T-cell (primary cell): ENCODE measurements around the gene FGF2. TPM values are rescaled to one million over a fixed set of nuclear protein-coding genes. Genes with fewer than 3 reads are reported as not detected.

Experiments
- ATAC-seq, 4 experiments: fragments of 200-7000 bp in 3 of 4; fragments of 150-1000 bp in 1 of 4; cut with Tn5 transposase; replicated peaks in 1 of 4; 1 replicate in 3 of 4; 2 replicates in 1 of 4; pipeline ENCODE4 v1.10.0; 2021; ENCODE audit warnings: moderate library complexity in 3 of 4, mild to moderate bottlenecking in 2 of 4, moderate number of reproducible peaks in 1 of 4
- CTCF ChIA-PET, 2 donors: fragments of 300-600 bp; sonication (Branson Sonifier 250); formaldehyde crosslinking; loops; one replicate each; lab custom pipeline; 2022; ENCODE audit warnings: antibody characterized with exemption in 2 of 2; lab: Charles Lee
- POLR2A ChIA-PET, 2 donors: fragments of 300-600 bp; sonication (Branson Sonifier 250); formaldehyde crosslinking; loops; one replicate each; lab custom pipeline; 2022; ENCODE audit warnings: antibody characterized with exemption in 2 of 2; lab: Charles Lee
- DNase-seq, 35 experiments: peaks; one replicate each; pipeline versions ENCODE4 v3.0.0 to v3.0.0-alpha.2; 2013 to 2023
- H3K27ac ChIP-seq: one replicate; pipeline ENCODE4 v1.5.1; 2013; ENCODE audit warnings: low read length
- H3K27me3 ChIP-seq, 2 experiments: replicated peaks in 1 of 2; 1 replicate in 1 of 2; 2 replicates in 1 of 2; pipeline versions ENCODE4 v1.6.1 to v1.7.0; 2013; ENCODE audit warnings: low read length in 1 of 2, mixed read lengths in 1 of 2; ENCODE audit not compliant: control insufficient read depth in 2 of 2, insufficient read depth in 2 of 2; ENCODE audit errors: extremely low read depth in 1 of 2
- H3K36me3 ChIP-seq, 2 donors: 1 replicate in 1 of 2; 2 replicates in 1 of 2; pipeline versions ENCODE4 v1.6.1 to v1.7.0; 2013; ENCODE audit warnings: low read length in 1 of 2; ENCODE audit not compliant: control insufficient read depth in 2 of 2, insufficient read depth in 1 of 2; ENCODE audit errors: extremely low read depth in 1 of 2
- H3K4me1 ChIP-seq, 2 experiments: 1 replicate in 1 of 2; 2 replicates in 1 of 2; pipeline versions ENCODE4 v1.6.1 to v1.7.0; 2013; ENCODE audit warnings: low read length in 2 of 2, mixed read lengths in 1 of 2; ENCODE audit not compliant: insufficient read depth in 2 of 2, control insufficient read depth in 1 of 2; ENCODE audit errors: extremely low read depth in 1 of 2
- H3K4me3 ChIP-seq, 2 donors: 1 replicate in 1 of 2; 2 replicates in 1 of 2; pipeline versions ENCODE4 v1.5.1 to v1.7.0; 2013; ENCODE audit warnings: mild to moderate bottlenecking in 2 of 2, low read length in 1 of 2, moderate library complexity in 1 of 2; ENCODE audit not compliant: control insufficient read depth in 1 of 2; ENCODE audit errors: extremely low read depth in 1 of 2
- H3K9me3 ChIP-seq: 2 replicates; pipeline ENCODE4 v1.7.0; 2013
- H3K27ac Mint-ChIP-seq, 2 donors: one replicate each; pipeline ENCODE4 v1.8.0; 2020 to 2021; ENCODE audit warnings: mild to moderate bottlenecking in 2 of 2, mixed read lengths in 2 of 2
- H3K27me3 Mint-ChIP-seq, 2 donors: one replicate each; pipeline ENCODE4 v1.8.0; 2021 to 2022; ENCODE audit warnings: mixed read lengths in 2 of 2
- H3K36me3 Mint-ChIP-seq: one replicate; pipeline ENCODE4 v1.8.0; 2021; ENCODE audit warnings: mixed read lengths
- H3K4me1 Mint-ChIP-seq, 3 donors: one replicate each; pipeline ENCODE4 v1.8.0; 2020 to 2022; ENCODE audit warnings: mixed read lengths in 3 of 3, mild to moderate bottlenecking in 1 of 3
- H3K4me3 Mint-ChIP-seq, 3 donors: one replicate each; pipeline ENCODE4 v1.8.0; 2020 to 2022; ENCODE audit warnings: mild to moderate bottlenecking in 3 of 3, mixed read lengths in 3 of 3, moderate library complexity in 3 of 3
- H3K9me3 Mint-ChIP-seq, 3 donors: one replicate each; pipeline ENCODE4 v1.8.0; 2020 to 2022; ENCODE audit warnings: mixed read lengths in 3 of 3
- WGBS: methylation state at CpG from one replicate; pipeline ENCODE4 v1.1.5; 2013; ENCODE audit warnings: missing lambda C conversion rate; ENCODE audit not compliant: insufficient coverage; 5-methylcytosine and 5-hydroxymethylcytosine counted together
- total RNA-seq, 35 experiments: library from RNA in 6 of 35; stranded (reverse) in 6 of 35; fragments of 120-200 nt in 1 of 35; gene quantifications; one replicate each; pipeline versions ENCODE4 v1.2.1 to v1.2.4 and lab custom pipeline; 2013 to 2026

Gene FGF2
- total RNA-seq, 5 donors from 2014 or later (not counting 1 experiment from before 2014, with no cell fraction given), result 0.13 to 0.23 (median 0.20) TPM; not detected in 2

DNA sequence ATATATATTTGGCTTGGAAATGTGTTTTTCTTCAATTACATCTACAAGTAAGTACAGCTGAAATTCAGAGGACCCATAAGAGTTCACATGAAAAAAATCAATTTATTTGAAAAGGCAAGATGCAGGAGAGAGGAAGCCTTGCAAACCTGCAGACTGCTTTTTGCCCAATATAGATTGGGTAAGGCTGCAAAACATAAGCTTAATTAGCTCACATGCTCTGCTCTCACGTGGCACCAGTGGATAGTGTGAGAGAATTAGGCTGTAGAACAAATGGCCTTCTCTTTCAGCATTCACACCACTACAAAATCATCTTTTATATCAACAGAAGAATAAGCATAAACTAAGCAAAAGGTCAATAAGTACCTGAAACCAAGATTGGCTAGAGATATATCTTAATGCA is 69.6 kb downstream of the FGF2 start:
- ATAC-seq, result no peak
- Histone ChIP-seq H3K4me3 (no peak overlapping the region), H3K27me3 (no peaks in the 10 kb centered on the region), H3K4me1 (no peaks in the 10 kb centered on the region), H3K9me3 (no peaks in the 10 kb centered on the region), H3K36me3 (no peaks in the 10 kb centered on the region), H3K27ac (no peak overlapping the region)
- no peaks in the 10 kb centered on the region for H3K9me3 Mint-ChIP-seq
- no CpG with 5 or more reads among the region's 1 CpG for WGBS
- POLR2A ChIA-PET, result no interaction called here
- H3K4me1 Mint-ChIP-seq, result no peaks in the 10 kb centered on the region
- H3K27ac Mint-ChIP-seq, result no peak overlapping the region
- CTCF ChIA-PET, result interaction anchor here in 1 of 2 donors (0.7 kb wide), 1 partner anchor 115 kb away, joined by 3 read pairs; no protein-coding TSS in a partner anchor
- H3K36me3 Mint-ChIP-seq, result peaks cover 14% of the 10 kb centered on the region
- DNase-seq, result no peak
- H3K4me3 Mint-ChIP-seq, result no peak overlapping the region
- no peaks in the 10 kb centered on the region for H3K27me3 Mint-ChIP-seq

DNA sequence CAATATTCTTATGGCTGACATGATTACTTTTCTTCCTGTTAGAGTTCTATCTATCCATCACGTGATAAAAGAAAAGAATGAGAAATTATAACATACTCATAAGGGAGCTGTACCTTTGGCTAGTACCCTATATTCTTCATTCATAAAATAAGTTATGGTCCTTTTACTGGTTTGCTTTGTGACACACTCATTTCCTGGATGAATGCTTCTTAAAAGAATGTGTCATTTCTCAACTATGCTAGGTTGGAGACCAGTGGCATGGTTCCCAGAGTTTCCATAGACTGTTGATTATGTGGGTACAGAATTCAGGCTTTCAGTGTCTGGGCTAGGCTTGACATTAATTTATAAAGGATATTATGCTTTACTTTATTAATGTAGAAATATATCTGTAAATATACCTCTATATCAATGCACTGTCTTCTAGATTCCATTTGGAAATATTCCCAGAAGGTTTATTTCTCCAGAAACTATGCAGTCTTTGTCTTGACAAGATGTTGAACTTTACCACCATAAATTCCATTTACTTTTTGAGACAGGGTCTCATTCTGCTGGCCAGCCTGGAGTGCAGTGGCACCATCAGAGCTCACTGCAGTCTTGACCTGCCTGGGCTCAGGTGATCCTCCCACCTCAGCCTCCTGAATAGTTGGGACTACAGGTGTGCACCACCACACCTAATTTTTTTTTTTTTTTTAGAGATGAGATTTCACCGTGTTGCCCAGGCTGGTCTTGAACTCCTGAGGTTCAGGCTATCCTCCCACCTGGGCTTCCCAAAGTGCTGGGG is 71.9 kb downstream of the FGF2 start:
- ChIA-PET CTCF (interaction anchor here in 1 of 2 donors (1.2 kb wide), 1 partner anchor 16 kb away, joined by 3 read pairs; no protein-coding TSS in a partner anchor), POLR2A (no interaction called here)
- Mint-ChIP-seq H3K9me3 (no peaks in the 10 kb centered on the region), H3K27me3 (no peaks in the 10 kb centered on the region), H3K36me3 (peaks cover 5% of the 10 kb centered on the region), H3K27ac (no peak overlapping the region), H3K4me3 (no peak overlapping the region), H3K4me1 (no peaks in the 10 kb centered on the region)
- WGBS, result no CpG with 5 or more reads among the region's 2 CpGs
- ATAC-seq (no peak), DNase-seq (no peak)
- no peaks in the 10 kb centered on the region for H3K36me3 ChIP-seq
- no peaks in the 10 kb centered on the region for H3K9me3 ChIP-seq
- H3K4me3 ChIP-seq, result no peak overlapping the region
- no peaks in the 10 kb centered on the region for H3K4me1 ChIP-seq
- H3K27me3 ChIP-seq, result no peaks in the 10 kb centered on the region
- H3K27ac ChIP-seq, result no peak overlapping the region

DNA sequence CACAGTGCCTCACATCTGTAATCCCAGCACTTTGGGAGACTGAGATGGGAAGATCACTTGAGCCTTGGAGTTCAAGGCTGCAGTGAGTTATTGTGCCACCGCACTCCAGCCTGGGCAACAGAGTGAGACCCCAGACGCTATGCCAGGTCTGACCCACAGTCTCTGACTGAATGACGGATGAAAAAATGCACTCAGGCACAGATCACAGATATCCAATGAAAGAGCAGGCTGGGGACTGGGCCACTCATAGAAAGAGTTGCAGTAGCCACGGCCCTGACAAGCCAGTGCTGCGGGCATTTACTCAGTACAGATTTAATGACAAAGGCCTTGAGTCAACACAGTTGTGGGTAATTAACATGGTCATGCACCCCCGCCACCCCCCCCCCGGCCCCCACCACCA is 73.1 kb downstream of the FGF2 start:
- H3K9me3 ChIP-seq, result no peaks in the 10 kb centered on the region
- no peak overlapping the region for H3K4me3 ChIP-seq
- ATAC-seq (no peak), DNase-seq (no peak)
- Mint-ChIP-seq H3K4me1 (no peaks in the 10 kb centered on the region), H3K4me3 (no peak overlapping the region), H3K36me3 (peaks cover 7% of the 10 kb centered on the region), H3K9me3 (no peaks in the 10 kb centered on the region), H3K27me3 (no peaks in the 10 kb centered on the region), H3K27ac (no peak overlapping the region)
- WGBS, result 98% methylated on average over 4 of the region's 7 CpGs
- no peaks in the 10 kb centered on the region for H3K27me3 ChIP-seq
- H3K27ac ChIP-seq, result no peak overlapping the region
- ChIA-PET POLR2A (no interaction called here), CTCF (interaction anchor here in 1 of 2 donors (1.2 kb wide), 1 partner anchor 15 kb away, joined by 3 read pairs; no protein-coding TSS in a partner anchor)
- no peaks in the 10 kb centered on the region for H3K4me1 ChIP-seq
- no peaks in the 10 kb centered on the region for H3K36me3 ChIP-seq

DNA sequence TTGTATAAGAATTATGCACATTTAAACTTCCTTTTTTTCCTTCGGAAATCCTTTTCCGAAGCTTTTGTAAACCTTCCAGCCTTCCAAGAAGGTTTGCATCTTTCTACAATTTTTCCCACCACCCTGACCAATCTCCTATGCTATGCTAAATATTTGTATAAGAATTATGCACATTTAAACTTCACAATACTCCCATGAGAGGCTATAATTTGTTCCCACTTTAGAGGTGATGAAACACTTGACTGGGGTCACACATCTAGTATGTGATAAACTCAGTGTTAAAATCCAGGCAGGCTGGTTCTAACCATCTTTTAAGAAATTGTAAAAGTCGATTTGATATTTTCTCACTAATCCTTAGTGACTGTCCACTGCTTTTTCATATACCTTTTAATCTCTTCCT is 73.7 kb downstream of the FGF2 start:
- H3K4me3 Mint-ChIP-seq, result no peak overlapping the region
- ATAC-seq, result no peak
- Histone ChIP-seq H3K36me3 (no peaks in the 10 kb centered on the region), H3K4me1 (no peaks in the 10 kb centered on the region), H3K27ac (no peak overlapping the region), H3K27me3 (no peaks in the 10 kb centered on the region), H3K4me3 (no peak overlapping the region), H3K9me3 (no peaks in the 10 kb centered on the region)
- peaks cover 11% of the 10 kb centered on the region for H3K36me3 Mint-ChIP-seq
- H3K4me1 Mint-ChIP-seq, result no peaks in the 10 kb centered on the region
- no peaks in the 10 kb centered on the region for H3K9me3 Mint-ChIP-seq
- ChIA-PET CTCF (no interaction called here), POLR2A (no interaction called here)
- no peak for DNase-seq
- no peak overlapping the region for H3K27ac Mint-ChIP-seq
- no CpG with 5 or more reads among the region's 3 CpGs for WGBS
- H3K27me3 Mint-ChIP-seq, result no peaks in the 10 kb centered on the region

DNA sequence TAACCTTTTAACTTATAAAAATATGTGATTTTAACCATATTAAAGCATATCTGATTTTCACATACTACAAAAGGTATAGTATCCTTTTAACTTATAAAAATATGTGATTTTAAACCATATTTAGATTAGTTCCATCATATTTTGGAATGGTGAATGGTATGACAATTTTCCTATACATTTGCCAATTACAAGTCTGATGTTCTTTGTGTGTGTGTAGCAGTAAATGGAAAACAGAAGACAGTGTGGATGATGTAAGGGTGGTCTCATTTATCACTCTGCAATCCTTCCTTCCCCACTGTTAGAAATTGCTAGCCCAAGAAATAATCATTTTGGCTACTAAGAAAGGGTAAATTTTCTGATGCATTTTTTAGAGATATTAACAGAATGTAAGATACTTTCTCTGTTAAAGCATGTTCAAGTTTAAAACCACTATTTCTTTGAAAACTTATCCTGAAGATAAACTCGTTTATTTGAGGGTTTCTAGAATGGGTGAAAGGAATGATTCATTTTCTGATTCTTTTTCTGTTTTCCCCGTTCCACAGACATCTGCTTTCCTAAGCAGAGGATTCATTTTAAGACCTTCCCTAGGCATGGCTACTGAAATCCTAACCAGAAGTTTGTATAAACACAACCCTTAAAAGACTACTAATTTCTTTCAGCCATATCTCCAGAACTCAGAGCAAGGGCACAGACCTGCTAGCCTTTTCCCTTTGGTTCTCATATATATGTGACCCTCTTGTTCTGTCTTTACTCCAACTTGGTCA is 74.8 kb downstream of the FGF2 start:
- Mint-ChIP-seq H3K27ac (no peak overlapping the region), H3K36me3 (peaks cover 13% of the 10 kb centered on the region), H3K9me3 (no peaks in the 10 kb centered on the region), H3K4me3 (no peak overlapping the region), H3K27me3 (no peaks in the 10 kb centered on the region), H3K4me1 (no peaks in the 10 kb centered on the region)
- Histone ChIP-seq H3K4me1 (no peaks in the 10 kb centered on the region), H3K4me3 (no peak overlapping the region), H3K27me3 (no peaks in the 10 kb centered on the region), H3K9me3 (no peaks in the 10 kb centered on the region), H3K27ac (no peak overlapping the region), H3K36me3 (no peaks in the 10 kb centered on the region)
- ChIA-PET CTCF (interaction anchor here in 1 of 2 donors (1.2 kb wide), 1 partner anchor 13 kb away, joined by 5 read pairs; no protein-coding TSS in a partner anchor), POLR2A (interaction anchor here in 1 of 2 donors (0.5 kb wide), 1 partner anchor 146 kb away, joined by 3 read pairs; no protein-coding TSS in a partner anchor)
- no peak for ATAC-seq
- WGBS, result 63% methylated on average over 1 of the region's 2 CpGs
- DNase-seq, result no peak

DNA sequence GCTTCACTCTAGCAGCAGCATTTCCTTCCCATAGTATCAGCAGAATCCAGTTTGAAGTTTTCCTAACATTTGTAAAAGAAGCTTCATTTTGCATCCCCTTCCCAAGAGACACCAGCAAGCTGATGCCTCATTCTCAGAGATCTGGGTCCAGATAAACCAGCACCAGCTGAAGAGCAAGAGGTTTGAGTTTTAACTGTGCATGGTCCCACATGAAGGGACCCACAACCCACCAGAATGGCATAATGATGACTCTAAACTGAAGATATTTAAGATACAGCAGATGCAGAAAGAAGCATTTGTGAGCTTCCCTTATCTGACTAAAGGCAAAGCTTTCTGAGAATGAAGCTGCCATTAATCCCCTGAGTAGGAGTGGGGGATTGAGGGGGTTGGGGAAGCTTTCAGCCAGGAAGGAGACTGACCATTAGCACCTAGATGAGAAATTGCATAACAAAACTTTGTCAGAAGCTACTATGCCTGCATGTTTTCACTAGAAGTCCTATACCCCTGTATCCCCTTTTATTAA is 77.2 kb downstream of the FGF2 start:
- DNase-seq (no peak), ATAC-seq (no peak)
- Histone ChIP-seq H3K27ac (no peak overlapping the region), H3K4me3 (no peak overlapping the region), H3K9me3 (no peaks in the 10 kb centered on the region), H3K36me3 (no peaks in the 10 kb centered on the region), H3K27me3 (no peaks in the 10 kb centered on the region), H3K4me1 (no peaks in the 10 kb centered on the region)
- peaks cover 20% of the 10 kb centered on the region for H3K36me3 Mint-ChIP-seq
- no peak overlapping the region for H3K4me3 Mint-ChIP-seq
- POLR2A ChIA-PET, result no interaction called here
- CTCF ChIA-PET, result interaction anchor here (0.5 to 1.2 kb wide), 4 partner anchors 9 to 253 kb away, joined by 3 to 9 read pairs (median 6); no protein-coding TSS in a partner anchor
- no peaks in the 10 kb centered on the region for H3K9me3 Mint-ChIP-seq
- H3K4me1 Mint-ChIP-seq, result no peaks in the 10 kb centered on the region
- H3K27me3 Mint-ChIP-seq, result no peaks in the 10 kb centered on the region
- no peak overlapping the region for H3K27ac Mint-ChIP-seq
